NCI-H510A (cell line): ENCODE data around the gene HIVEP3.

ENCODE experiments used
- DNase-seq: peaks from one replicate; lab custom pipeline; 2025; lab: John Stamatoyannopoulos, UW

HIVEP3 gene

DNA sequence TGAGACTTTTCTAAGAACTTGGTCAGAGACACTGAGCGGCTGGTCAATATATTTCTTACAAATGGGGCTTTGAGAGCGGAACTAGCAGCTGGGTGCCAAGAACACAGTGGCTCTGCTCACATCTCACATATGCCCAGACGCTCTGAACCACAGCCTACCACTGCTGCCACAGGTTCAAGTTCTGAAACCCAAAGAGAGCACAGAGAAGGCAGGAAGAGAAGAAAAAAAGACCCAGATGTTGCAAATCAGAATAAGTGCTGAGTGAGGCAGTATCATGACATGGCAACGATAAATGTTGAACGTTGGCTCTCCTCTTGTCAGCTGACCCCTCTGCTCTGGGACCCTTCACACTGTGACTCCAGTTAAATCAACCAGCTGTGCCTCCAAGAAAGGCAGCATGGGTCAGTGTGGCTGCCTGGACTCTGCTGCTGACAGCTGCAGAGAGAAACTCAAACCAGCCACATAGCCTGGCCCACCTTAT lies 26.4 kb downstream of the HIVEP3 start:
- DNase-seq: no peak

DNA sequence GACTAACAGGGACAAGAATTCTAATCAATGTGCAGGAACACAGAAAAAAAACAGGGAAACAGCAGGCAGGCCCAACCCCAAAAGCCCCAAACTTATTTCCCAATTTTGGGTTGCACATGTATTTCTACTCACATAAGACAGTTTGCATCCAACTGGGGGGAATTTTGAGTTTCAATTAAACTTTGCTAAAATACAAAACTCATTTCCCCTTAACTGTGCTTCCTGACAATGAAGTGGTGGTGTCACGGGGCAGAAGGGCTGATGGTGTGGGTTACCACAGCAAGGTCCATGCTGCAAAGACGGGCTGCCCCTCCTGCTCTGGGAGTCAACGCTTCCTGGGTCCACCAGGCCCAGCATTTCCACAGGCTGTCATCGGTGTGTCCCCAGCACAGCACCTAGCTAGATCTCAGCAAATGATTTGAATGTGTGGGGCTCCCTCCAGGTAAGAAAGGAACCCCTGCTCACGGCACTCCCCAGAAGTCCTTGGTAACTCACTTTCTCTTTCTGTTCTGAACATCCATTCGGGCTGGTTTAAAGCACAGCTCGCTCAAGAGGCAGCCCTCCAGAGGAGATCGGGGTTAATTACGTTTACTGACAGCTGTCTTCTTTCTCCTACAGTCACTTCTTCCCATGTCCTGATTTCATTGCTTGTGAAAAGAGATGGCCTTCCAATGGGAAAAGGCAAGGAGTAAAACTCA lies 27.4 kb downstream of the HIVEP3 start:
- no peak for DNase-seq

DNA sequence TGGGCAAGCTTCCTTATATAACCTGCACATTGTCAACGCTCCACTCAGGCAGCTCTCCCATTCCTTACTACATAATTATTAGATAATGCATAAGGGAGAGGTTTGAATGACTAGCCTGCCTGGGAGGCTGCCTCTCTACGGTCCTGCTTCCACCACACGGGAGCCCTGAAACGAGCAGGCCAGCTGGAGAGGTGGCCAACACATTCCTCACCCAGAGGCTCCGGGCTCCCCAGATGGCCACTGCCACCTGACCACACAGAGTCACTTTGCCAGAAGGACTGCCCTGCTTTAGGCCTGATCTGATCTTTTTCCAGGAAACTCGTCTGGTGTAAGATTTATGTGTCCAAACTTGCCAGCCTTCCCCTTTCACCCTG lies 27.9 kb downstream of the HIVEP3 start:
- DNase-seq: no peak

DNA sequence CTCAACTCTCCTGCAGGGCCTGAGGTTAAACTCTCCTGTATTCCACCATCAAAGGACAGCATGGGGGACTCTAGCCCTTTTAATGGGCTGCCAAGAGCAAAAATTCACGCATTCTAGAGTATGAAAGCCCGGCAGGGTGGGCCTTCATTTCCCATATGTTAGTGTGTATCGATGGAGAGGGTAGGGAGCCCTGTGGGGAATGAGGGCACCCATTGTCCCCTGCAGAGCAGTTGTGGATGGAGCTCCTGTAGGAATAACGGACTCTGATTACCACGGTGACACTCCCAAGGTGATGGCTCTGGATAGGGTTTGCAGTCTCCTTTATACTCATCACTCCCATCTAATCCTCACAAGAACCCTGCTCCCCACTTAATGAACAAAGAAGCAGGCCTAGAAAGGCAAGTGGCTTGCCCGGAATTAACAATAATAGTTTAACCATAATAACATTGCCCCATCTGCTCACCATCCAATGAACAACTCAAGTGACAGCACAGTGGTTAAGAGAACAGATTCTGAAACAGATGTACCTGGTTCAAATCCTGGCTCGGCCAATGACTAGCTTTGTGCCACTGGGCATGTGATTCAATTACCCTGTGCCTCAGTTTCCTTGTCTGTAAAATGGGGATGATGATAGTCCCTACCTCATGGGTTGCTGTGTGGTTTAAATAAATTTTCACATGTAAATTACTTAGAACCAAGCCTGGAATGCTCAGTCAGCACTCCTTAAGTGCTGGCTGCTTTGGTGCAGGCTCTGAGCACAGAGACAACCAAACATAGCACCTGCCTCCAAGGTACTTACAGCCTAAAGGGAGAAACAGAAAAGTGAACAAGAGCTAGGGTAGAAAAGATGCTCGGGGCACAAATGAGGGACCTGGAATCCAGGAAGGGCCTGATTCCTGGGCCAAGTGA lies 29.0 kb downstream of the HIVEP3 start:
- no peak for DNase-seq

DNA sequence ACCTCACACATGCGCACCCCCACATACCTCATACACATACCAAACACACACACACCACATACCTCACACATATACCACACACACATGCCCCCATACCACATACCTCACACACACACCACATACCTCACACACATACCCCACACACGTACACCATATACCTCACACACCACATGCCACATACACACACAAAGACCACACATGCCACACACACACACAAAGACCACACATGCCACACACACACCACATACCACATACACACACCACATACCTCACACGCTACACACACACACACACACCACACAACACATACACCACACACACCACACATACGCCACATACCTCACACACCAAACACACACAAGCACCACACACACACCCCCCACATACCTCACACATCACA lies 30.0 kb downstream of the HIVEP3 start:
- DNase-seq: no peak

DNA sequence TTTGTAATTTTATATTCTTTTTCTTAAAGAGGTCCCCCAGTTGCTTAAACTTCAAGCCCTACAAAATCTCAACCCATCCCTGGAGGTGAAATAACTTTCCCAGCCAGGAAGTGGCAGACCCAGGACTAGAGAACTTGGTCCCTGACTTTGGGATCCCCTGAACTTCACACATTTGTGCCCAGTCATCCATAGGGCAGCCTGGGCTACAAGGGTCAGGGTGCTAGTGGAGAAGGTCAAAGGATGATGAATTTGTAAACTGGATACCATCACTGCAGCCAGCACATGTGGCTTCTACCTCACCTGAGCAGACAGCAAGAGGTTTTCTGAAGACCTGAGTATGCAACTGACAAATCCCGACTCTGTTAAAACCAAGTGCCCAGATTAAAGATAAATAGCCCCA lies 31.4 kb downstream of the HIVEP3 start:
- DNase-seq: no peak

DNA sequence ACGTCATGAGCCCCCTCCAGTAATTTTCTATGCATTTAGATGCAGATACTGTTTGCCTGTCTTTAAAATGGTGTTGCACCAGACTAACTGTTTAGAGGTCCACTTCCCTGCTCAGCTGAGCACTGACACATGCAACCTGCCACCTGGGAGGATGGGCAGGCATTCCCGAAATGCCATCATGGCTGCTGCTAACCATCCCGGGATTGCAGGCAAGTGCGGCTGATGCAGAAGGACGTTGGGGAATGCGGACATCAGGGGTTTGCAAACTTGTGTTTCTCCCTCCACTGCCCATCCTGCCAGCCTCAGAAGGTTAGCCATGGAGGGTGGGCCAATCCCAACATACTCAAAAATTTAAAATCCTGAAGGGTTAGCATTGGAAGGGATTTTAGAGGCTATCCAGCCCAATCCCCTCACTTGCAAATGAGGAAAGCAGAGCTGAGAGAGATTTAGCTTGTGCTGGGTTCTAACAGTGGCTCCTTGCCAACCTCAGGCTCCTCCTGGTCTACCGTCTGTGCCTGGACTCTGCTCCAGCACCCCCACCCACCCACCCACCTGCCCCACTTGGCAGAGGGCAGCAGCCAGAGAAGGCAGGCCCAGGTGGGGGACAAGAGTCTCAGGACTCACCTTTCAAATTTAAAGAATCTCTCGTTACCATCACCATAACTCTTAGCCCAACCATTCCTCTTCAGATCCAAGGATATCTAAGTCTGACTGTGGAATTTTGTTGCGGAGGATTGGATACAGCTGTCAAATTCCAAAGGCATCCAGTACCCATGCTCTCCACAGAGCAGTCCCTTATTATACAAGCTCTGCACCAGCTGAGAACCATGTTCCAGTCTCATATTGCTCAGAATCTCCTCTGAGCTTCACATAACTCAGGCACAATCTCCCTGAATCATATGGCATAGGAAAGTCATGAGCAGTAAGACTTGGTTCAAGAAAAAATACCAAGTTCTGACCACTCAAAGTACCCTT lies 34.2 kb downstream of the HIVEP3 start:
- DNase-seq: no peak

DNA sequence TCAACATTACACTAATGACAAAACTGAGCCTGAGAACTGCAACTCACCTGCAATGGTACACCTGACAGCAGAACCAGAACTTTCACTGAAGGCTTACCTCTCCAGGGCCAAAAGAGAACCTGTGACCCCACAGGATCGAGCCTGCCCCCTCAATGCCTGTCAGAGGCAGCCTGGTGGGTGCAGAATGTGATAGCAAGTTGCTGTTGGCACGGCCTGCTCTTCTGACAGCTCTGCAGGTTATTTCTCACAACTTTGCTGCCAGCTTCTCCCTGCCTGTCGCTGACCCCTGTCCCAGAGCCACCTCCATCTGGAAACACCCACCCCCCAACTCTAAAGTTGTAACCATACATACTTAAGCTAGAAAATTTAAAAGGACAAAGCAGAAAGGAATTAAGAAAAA lies 35.2 kb downstream of the HIVEP3 start:
- no peak for DNase-seq

DNA sequence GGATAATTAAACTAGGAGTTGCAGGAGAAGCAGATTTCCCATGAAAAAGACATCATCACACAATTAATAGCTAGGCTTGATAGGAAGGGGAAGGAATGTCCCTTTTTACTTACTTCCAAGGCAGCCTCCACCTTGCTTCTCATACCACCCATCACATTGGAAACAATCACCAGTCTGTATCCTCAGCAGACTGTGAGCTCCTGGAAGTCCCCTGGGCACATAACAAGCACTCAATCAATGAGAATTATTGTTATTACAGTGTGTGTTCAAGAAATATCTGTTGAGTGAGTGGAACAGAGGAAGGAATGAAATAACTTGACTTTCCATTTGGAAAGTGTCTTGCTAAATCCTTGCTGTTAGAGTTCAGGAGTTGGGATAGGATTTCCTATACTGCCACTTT lies 36.2 kb downstream of the HIVEP3 start:
- DNase-seq: no peak

DNA sequence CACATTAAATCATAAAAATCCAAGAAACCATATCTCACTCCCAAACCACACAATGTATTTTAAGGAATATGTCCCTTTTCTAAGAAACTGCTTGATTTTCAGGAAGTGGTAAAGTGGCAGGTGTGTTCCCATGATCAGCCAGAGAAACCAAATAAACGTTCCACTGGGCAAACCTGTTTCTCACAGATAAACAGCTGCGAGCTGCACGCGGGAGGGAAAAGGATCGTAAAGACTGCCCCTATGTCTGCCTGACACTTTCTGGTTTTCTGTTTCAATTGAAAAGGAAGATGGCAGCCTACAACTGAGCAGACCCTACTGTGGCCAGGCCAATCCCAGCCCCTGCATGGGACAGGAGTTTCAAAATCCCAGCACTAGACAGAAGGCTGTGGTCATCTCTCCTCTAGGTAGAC lies 36.6 kb downstream of the HIVEP3 start:
- DNase-seq: peak; percentile 88

DNA sequence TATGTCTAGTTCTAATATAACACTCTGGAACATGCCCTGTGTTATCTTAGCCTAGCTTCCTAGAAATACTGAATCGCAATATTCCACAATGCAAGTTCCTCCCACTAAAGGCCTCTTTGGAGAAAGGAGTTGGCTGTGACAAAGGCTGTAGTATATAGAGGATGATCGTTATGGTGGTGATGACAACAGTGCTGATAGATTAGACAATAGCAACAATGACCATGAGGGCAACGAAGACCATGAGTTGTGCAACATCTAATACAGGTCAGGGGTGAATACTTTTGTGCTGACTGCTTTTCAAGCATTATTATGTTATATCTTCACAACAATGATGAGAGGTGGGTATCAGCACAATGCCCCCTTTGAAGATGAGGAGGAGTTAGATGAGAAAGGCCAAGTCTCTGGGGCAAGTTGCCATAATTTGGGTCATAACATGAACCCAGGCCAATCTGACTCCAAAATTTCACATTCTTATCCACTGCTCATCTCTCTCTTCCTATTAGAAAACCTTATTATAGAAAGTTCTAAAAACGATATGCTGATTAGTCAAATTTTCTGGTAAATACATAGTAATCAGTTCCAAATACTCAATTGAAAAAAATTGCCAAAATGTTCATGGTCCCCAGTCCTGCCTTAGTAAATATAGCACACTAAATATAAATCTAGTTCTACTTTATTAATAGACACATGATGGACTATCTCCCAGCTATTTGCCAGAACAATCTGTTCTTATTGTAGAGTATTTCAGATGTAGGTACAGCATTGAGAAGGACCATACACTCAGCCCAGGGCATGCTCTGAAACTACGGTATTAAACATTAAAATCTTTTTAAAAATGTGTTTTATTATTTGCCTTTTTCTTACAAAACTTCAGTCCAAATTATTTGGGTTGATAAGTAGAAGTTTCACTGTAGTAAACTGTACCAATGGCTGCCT lies 37.5 kb downstream of the HIVEP3 start:
- DNase-seq: no peak

DNA sequence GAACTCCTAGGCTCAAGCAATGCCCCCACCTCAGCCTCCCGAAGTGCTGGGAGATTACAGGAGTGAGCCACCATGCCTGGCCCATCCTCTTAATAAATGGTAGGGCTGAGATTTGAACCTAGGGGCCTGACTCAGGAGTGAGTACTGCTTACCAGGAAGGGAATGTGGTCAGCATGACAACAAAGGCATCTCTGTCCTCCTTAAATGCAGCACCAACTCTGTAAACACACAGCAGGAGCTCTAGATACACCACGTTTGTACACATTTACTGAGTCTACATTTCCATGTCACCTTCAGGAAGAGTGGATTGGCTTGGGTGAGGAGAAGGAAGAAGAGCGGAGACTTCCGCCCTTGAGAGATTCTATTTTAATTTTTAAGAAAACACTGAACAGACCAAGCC lies 38.5 kb downstream of the HIVEP3 start:
- DNase-seq: no peak

DNA sequence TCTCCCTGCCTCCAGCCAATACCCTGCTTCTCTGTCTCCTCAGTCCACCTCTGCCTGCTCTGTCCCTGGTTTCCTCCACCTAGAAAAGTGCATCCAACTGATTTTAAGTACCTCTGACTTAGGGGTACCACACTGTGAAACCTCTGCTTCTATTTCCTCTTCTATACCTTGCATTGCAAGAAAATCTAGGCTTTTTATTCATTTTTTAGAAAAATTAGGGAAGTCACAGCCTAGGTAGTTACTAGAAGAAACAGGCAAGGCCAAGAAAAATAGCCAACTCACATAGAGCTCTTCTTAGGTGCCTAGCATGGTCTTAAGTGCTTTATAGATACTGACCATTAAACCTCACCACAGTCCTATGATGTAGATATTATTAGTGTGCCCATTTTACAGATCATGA lies 39.1 kb downstream of the HIVEP3 start:
- DNase-seq: no peak

DNA sequence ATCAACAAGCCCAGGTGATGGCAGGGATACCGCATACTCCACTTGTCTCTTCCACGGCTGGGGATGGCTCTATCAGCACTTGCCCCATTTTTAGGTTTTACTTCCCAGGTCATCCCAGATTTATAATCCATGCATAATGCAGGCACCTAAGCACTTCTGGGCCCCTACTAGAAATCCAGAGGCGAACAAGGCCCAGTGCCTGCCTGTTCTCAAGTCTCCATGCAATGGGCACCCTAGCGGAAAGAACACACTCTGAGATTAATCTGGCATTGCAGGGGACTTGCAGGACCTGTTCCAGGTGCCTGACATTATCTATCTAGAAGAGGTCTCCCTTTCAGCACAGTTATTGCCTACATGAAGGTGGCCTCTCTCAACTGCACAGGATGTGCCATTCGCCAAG lies 39.8 kb downstream of the HIVEP3 start:
- no peak for DNase-seq

DNA sequence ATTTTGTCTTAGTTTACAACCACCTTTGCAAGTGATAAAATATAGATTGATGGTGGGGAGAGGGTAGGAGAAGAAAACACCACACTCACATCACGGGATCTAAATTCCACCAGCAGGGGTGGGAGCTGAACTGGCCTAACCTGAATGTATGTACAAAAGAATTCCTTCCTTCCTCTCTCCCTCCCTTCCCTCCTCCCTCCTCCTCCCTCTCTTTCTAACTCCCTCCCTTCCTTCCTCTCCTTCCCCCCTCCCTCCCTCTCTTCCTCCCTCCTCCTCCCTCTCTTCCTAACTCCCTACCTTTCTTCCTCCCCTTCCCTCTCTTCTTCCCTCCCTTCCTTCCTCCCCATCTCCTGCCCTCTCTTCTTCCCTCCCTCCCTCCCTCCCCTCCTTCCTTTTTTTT lies 40.2 kb downstream of the HIVEP3 start:
- no peak for DNase-seq

DNA sequence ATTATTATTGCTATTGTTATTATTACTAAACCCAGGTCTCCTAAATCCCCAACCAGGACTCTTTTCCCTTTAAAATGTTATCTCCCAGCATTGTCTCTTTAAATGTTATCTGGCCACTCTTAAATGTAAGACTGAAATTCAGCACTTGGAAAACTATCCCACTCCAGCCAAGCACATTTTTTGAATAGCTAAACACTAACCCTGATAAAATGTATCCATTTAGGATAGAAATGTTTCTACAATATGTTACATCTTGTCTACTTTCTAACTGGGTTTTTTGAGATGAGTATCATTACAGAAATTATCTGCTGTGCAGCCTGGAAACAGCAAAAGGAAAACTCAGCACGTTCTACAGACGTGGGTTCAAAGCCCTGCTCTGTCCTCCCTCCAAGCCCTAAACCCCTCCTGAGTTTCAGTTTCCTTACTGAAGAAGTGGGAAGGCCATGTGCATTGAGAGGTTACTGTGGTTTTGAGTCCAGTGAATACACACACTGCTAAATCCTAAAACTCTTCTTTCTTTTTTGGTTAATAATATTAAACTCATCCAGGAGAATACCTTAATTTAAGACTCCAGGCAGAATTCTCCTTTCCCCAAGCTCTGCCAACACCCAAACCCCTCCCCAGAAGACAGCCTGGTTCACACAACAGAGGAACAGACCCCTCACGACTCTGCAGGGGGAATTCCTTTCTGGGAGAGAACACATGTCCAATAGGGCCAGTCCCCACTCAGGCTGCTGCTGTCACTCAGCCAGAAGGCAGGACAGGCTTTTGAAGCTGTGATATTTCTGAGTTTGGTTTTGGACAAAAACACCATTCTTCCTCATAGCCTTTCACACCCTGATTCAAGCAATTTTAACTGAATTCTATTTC lies 41.9 kb downstream of the HIVEP3 start:
- DNase-seq: no peak

DNA sequence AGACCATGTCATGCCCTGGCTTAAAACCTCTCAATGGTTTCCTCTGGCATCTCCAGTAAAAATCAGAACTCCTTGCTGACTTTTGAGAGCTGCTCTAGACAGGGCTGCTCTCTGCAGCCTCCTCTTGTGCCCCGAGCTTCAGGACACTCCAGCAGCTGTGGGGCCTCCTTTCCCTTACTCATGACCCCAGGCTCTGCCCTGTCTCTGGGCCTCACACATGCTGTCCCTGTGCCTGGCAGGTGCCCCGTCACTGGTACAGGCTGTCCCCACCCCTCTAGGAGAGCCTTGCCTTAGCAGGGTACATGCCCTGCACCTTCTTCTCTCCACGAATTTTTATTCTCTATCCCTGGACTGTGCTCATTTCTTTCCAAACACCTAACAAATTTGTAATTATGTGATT lies 43.2 kb downstream of the HIVEP3 start:
- DNase-seq: no peak

DNA sequence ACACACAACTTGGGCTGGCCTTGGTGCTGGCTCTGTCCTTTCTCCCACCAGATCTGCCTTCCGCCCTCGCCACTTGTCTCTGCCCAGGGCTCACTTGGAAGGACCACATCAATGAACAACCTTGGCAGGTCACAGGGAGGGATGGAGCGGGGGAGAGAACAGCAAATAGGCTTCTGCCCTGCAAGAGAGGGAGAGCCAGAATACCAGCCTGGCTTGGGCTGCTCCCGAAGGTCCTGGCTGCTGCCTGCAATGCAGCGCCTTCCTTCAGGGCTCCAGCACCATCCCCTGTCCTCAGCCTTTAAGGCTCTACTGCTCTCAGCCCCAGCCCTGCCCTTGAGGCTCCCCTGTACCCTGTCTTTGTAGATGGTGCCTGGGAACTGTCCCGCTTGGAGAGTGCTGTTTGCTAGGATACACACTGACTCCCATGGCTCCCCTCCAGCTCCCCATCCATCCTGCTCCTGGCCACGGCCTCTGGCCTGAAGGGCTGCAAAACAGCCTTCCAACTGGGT lies 43.8 kb downstream of the HIVEP3 start:
- DNase-seq: no peak

DNA sequence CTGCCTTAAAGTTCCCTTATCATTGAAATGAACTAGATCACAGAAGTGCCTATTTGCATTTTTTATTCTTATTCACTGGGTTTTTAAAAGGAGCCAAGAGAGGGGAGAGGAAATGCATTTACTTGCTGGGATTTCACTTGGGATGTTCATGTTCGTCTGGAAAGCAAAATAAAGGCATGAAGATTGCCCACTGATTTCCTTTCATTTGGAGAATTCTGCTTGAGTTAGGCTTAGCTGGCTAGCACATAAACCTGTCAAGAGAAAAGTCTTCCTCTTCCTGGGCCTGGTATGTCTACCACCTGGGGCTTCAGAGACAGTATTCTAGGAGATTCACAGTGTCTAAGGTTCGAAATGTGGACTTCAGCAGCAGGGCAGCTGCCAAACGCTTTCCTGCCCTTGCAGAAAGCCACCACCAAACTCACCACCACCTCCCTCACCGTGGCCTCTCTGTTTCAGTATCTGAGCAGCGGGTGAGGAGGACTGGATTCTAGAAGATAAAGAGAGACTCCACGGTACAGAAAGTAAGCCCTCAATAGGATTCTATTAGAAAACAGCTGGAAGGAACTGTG lies 44.5 kb downstream of the HIVEP3 start:
- DNase-seq: no peak

DNA sequence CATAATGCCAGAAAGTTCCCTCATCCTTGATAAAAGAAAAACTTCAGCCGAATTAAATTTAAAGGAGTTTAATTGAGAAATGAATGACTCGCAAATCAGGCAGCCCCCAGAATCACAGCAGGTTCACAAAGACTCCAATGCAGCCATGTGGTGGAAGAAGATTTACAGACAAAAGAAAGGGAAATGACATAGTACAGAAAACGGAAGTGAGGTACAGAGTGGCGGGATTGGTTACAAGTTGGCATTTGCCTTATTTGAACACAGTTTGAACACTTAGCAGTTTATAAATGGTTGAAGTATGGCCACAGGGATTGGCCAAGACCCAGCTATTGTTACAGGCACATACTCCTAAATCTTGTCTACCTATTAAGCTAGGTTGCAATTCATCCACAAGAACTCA lies 46.6 kb downstream of the HIVEP3 start:
- no peak for DNase-seq
